Measurements from ENCODE around the gene SERPINA4. TPM values are rescaled to one million over a fixed set of nuclear protein-coding genes. Genes with fewer than 3 reads are reported as not detected.

Gene SERPINA4
- total and polyA plus RNA-seq, 2 donors (not counting 3 experiments of a cell fraction or from before 2014, with no cell fraction given): not detected

DNA sequence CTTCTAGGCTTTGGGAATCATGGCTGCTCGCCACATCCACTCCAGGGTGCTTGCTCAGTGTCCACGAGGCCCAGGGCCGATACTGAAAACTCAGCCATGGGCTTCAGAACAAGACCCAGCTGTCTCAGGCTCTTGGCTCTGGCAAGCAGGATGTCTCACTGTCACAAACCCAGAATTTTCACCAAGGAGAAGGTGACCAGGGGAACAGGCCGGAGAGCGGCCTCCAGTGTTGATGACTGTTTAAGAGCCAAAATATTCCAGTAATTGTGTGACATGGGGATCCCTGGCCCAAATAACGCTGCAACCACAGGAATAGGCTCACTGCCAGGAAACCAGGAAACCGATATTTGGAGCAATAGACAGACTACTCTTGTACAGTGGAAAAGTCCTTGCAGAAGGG, 10.2 kb downstream of the SERPINA4 start:
- no peak for DNase-seq (ENCODE audit: low read depth, low spot score)
- no TSS peak for BruUV-seq (replicated peaks)

More for the DNA sequence above, 10.2 kb downstream of the SERPINA4 start:
- dilution Hi-C loops (cut with MboI; ENCODE audit: extremely low pct_ligation_motif_present, low sequenced_read_pairs): no loop called here
- Histone ChIP-seq H3K36me3 (ENCODE audit: control insufficient read depth in 2 of 2, extremely low read depth in 1 of 2, insufficient read depth in 2 of 2, low read length in 2 of 2) (no peaks in the 10 kb centered on the region), H3K4me1 (ENCODE audit: control insufficient read depth, extremely low read depth, insufficient read depth, low read length) (no peaks in the 10 kb centered on the region), H3K4me2 (ENCODE audit: insufficient read depth, low read length) (no peak overlapping the region), H2AFZ (ENCODE audit: low read depth, low read length) (no peak overlapping the region), H3K9me1 (replicated peaks; ENCODE audit: control insufficient read depth, extremely low read depth, insufficient read depth, low read length) (no peaks in the 10 kb centered on the region), H3K9ac (replicated peaks; ENCODE audit: extremely low read depth, insufficient read depth, low read length) (no peak overlapping the region), H3K79me2 (ENCODE audit: control insufficient read depth, insufficient read depth, low read length) (no peaks in the 10 kb centered on the region), H3K9me3 (replicated peaks; ENCODE audit: control insufficient read depth, insufficient read depth, low read length) (no peaks in the 10 kb centered on the region), H3K27ac (ENCODE audit: insufficient read depth, low read depth, low read length) (no peak overlapping the region), H3K27me3 (ENCODE audit: control insufficient read depth in 2 of 2, insufficient read depth in 2 of 2, low read length in 2 of 2) (no peaks in the 10 kb centered on the region), H4K20me1 (replicated peaks; ENCODE audit: control insufficient read depth, extremely low read depth, insufficient read depth, low read length) (no peaks in the 10 kb centered on the region), H3K4me3 (replicated peaks in 1 of 3; ENCODE audit: insufficient read depth in 1 of 3, low read depth in 1 of 3, low read length in 3 of 3) (no peak overlapping the region)
- CTCF ChIA-PET: no interaction called here
- POLR2A ChIA-PET: no interaction called here
- TF ChIP-seq GATA2 (IDR thresholded peaks at IDR 0.05; ENCODE audit: insufficient read depth, insufficient read length, low read depth, low read length) (no peak), JUN (IDR thresholded peaks at IDR 0.05; ENCODE audit: borderline replicate concordance, insufficient read depth, insufficient read length, low read depth) (no peak), POLR2A (IDR thresholded peaks at IDR 0.05; ENCODE audit: low read depth, low read length) (no peak), MYC (IDR thresholded peaks at IDR 0.05; ENCODE audit: low read depth, low read length) (no peak), FOS (IDR thresholded peaks at IDR 0.05; ENCODE audit: borderline replicate concordance, insufficient read depth, low read length) (no peak), EZH2 (IDR thresholded peaks at IDR 0.05; ENCODE audit: borderline replicate concordance, low read depth, low read length, severe bottlenecking) (no peak), POLR2AphosphoS5 (IDR thresholded peaks at IDR 0.05; ENCODE audit: insufficient read depth, low read depth, low read length) (no peak)
- TF ChIP-seq, protein P1, sequence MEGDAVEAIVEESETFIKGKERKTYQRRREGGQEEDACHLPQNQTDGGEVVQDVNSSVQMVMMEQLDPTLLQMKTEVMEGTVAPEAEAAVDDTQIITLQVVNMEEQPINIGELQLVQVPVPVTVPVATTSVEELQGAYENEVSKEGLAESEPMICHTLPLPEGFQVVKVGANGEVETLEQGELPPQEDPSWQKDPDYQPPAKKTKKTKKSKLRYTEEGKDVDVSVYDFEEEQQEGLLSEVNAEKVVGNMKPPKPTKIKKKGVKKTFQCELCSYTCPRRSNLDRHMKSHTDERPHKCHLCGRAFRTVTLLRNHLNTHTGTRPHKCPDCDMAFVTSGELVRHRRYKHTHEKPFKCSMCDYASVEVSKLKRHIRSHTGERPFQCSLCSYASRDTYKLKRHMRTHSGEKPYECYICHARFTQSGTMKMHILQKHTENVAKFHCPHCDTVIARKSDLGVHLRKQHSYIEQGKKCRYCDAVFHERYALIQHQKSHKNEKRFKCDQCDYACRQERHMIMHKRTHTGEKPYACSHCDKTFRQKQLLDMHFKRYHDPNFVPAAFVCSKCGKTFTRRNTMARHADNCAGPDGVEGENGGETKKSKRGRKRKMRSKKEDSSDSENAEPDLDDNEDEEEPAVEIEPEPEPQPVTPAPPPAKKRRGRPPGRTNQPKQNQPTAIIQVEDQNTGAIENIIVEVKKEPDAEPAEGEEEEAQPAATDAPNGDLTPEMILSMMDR (IDR thresholded peaks at IDR 0.05; ENCODE audit: extremely low read depth in 1 of 2, insufficient read depth in 1 of 2, low read depth in 1 of 2, low read length in 2 of 2): no peak
- TF ChIP-seq, protein P2, sequence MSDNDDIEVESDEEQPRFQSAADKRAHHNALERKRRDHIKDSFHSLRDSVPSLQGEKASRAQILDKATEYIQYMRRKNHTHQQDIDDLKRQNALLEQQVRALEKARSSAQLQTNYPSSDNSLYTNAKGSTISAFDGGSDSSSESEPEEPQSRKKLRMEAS (IDR thresholded peaks at IDR 0.05; ENCODE audit: insufficient read depth, insufficient read length): no peak
- intact Hi-C loops (cut with micrococcal nuclease): no loop called here
- FAIRE-seq: no peak

Measured in endothelial cell of umbilical vein (primary cell).